SU-DHL-6 (cell line): ENCODE results near the gene NHLRC4.

Experiments
- H2AFZ ChIP-seq: fragments of 200-600 bp; sonication (generic); 2 replicates; pipeline ENCODE4 v1.6.1; 2014; ENCODE audit warnings: low read depth, mild to moderate bottlenecking, moderate library complexity, mixed read lengths, antibody characterized with exemption, low read length; ENCODE audit not compliant: severe bottlenecking
- H3F3A ChIP-seq: fragments of 200-600 bp; shearing (Covaris generic); 2 replicates; pipeline ENCODE4 v1.6.0; 2016; ENCODE audit warnings: antibody characterized with exemption, mild to moderate bottlenecking; ENCODE audit not compliant: insufficient read depth
- H3K27ac ChIP-seq: fragments of 200-600 bp; sonication (generic); 2 replicates; pipeline ENCODE4 v1.5.1; 2016; ENCODE audit warnings: low read depth, mild to moderate bottlenecking, low read length, moderate library complexity, mixed read lengths
- H3K27me3 ChIP-seq: fragments of 200-600 bp; sonication (generic), shearing (Covaris generic); 2 replicates; pipeline ENCODE4 v1.6.0; 2014; ENCODE audit warnings: mild to moderate bottlenecking, low read length
- H3K36me3 ChIP-seq: fragments of 200-600 bp; sonication (generic); 2 replicates; pipeline ENCODE4 v1.6.1; 2014; ENCODE audit warnings: mild to moderate bottlenecking, low read length, mixed read lengths
- H3K4me2 ChIP-seq: fragments of 300-600, 200-600 bp; shearing (Covaris generic), sonication (generic); 2 replicates; pipeline ENCODE4 v1.6.0; 2014; ENCODE audit warnings: low read length, low read depth, mild to moderate bottlenecking; ENCODE audit not compliant: poor library complexity, severe bottlenecking
- H3K4me3 ChIP-seq: fragments of 200-600 bp; sonication (generic); 2 replicates; pipeline ENCODE4 v1.5.1; 2014; ENCODE audit warnings: antibody characterized with exemption, low read length, mild to moderate bottlenecking, mixed read lengths; ENCODE audit not compliant: insufficient read depth, poor library complexity, severe bottlenecking
- H3K79me2 ChIP-seq: fragments of 200-600 bp; sonication (generic); 2 replicates; pipeline ENCODE4 v1.6.1; 2014; ENCODE audit warnings: mild to moderate bottlenecking, low read length, moderate library complexity; ENCODE audit not compliant: insufficient read depth
- H3K9ac ChIP-seq: fragments of 200-600 bp; sonication (generic); 2 replicates; pipeline ENCODE4 v1.7.0; 2014; ENCODE audit warnings: mild to moderate bottlenecking, low read length
- H3K9me2 ChIP-seq: fragments of 200-600 bp; sonication (generic); replicated peaks from 2 replicates; pipeline ENCODE4 v1.6.1; 2014; ENCODE audit warnings: low read length; ENCODE audit not compliant: insufficient read depth
- H3K9me3 ChIP-seq: fragments of 200-600 bp; sonication (generic); 2 replicates; pipeline ENCODE4 v1.6.1; 2014; ENCODE audit warnings: low read length, mixed read lengths; ENCODE audit not compliant: insufficient read depth
- H4K20me1 ChIP-seq: fragments of 200-600 bp; sonication (generic); 2 replicates; pipeline ENCODE4 v1.6.1; 2014; ENCODE audit warnings: low read depth, mild to moderate bottlenecking, antibody characterized with exemption, low read length, moderate library complexity, mixed read lengths
- EZH2phosphoT487 ChIP-seq: fragments of 200-600 bp; sonication (generic), shearing (Covaris generic); conservative IDR thresholded peaks from 2 replicates; pipeline ENCODE4 v1.6.1; 2018; ENCODE audit warnings: mild to moderate bottlenecking, antibody characterized with exemption, low read length, moderate library complexity, mixed read lengths
- TF ChIP-seq, protein P1 (sequence below): fragments of 200-600 bp; sonication (generic); IDR thresholded peaks from one replicate; pipeline ENCODE4 v1.5.1; 2017; ENCODE audit warnings: antibody characterized with exemption, mild to moderate bottlenecking, low read length, moderate library complexity; ENCODE audit not compliant: insufficient read depth, poor library complexity, severe bottlenecking

Gene NHLRC4

GRCh38 chr16:519841-520687, 46.7 kb upstream of the NHLRC4 start:
- H3K9ac ChIP-seq = no peak overlapping the region
- H3K9me2 ChIP-seq = no peaks in the 10 kb centered on the region
- H3K79me2 ChIP-seq = no peaks in the 10 kb centered on the region
- H3K4me3 ChIP-seq = no peak overlapping the region
- no peak overlapping the region for H3K4me2 ChIP-seq
- no peaks in the 10 kb centered on the region for H3F3A ChIP-seq
- no peaks in the 10 kb centered on the region for H3K27me3 ChIP-seq
- no peaks in the 10 kb centered on the region for H3K9me3 ChIP-seq
- no peaks in the 10 kb centered on the region for H4K20me1 ChIP-seq
- no peak overlapping the region for H2AFZ ChIP-seq
- H3K36me3 ChIP-seq = no peaks in the 10 kb centered on the region
- H3K27ac ChIP-seq = no peak overlapping the region
- TF ChIP-seq, protein P1, sequence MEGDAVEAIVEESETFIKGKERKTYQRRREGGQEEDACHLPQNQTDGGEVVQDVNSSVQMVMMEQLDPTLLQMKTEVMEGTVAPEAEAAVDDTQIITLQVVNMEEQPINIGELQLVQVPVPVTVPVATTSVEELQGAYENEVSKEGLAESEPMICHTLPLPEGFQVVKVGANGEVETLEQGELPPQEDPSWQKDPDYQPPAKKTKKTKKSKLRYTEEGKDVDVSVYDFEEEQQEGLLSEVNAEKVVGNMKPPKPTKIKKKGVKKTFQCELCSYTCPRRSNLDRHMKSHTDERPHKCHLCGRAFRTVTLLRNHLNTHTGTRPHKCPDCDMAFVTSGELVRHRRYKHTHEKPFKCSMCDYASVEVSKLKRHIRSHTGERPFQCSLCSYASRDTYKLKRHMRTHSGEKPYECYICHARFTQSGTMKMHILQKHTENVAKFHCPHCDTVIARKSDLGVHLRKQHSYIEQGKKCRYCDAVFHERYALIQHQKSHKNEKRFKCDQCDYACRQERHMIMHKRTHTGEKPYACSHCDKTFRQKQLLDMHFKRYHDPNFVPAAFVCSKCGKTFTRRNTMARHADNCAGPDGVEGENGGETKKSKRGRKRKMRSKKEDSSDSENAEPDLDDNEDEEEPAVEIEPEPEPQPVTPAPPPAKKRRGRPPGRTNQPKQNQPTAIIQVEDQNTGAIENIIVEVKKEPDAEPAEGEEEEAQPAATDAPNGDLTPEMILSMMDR = no peak

GRCh38 chr16:520847-521246, 46.0 kb upstream of the NHLRC4 start:
- no peaks in the 10 kb centered on the region for H3K36me3 ChIP-seq
- no peak overlapping the region for H3K4me2 ChIP-seq
- no peak overlapping the region for H3K4me3 ChIP-seq

DNA sequence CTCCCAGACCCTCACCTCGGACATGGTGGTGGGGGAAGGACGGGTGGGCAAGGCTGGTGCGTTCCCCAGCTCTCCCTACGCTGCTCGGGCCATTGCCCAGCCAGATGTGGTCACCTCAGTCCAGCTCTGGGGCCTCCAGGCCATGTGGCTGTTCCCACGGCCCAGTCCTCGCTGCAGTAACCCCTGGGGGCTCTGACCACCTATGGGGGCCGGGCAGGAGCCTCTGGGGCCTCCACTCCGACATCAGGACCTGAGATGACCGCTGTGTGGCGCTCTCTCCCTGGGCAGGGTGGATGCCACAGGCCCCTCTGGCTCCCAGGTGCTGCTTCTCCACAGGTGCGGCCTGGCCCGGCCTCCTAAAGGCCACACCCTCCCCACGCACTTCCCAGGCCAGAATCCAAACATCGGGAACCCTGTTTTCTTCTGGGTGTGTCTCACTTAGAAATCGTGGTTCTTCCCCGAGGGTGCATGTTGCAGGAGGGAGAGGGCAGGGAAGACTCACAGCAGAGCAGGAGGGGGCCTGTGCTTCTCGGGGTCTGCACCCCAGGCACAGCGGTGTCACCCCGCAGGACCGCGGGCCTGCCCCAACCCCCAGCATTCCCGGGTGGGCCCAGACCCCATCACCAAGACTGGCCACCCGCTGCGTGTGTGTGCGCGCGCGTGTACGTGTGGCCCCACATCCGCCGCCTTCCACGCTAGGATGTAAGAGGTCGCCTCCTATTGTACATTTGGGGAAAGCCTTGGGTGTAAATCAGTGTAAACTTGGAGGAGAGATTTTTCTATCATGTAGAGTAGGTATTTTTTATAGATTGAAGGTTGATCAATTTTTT, 45.2 kb upstream of the NHLRC4 start:
- no peak overlapping the region for H3K9ac ChIP-seq
- TF ChIP-seq EZH2phosphoT487 = no peak
- TF ChIP-seq, protein P1 = no peak
- 0 out of 2 replicates have a peak, but pooled peaks cover 9% of the 10 kb centered on the region for H3F3A ChIP-seq
- H3K27me3 ChIP-seq = no peaks in the 10 kb centered on the region
- H3K4me2 ChIP-seq = no peak overlapping the region
- no peaks in the 10 kb centered on the region for H3K9me2 ChIP-seq
- no peak overlapping the region for H2AFZ ChIP-seq
- no peaks in the 10 kb centered on the region for H4K20me1 ChIP-seq
- H3K27ac ChIP-seq = no peak overlapping the region
- H3K4me3 ChIP-seq = no peak overlapping the region
- no peaks in the 10 kb centered on the region for H3K36me3 ChIP-seq
- H3K79me2 ChIP-seq = 0 out of 2 replicates have a peak, but pooled peaks cover 3% of the 10 kb centered on the region
- H3K9me3 ChIP-seq = no peaks in the 10 kb centered on the region

More at GRCh38 chr16:520847-521246, 46.0 kb upstream of the NHLRC4 start:
- no peak overlapping the region for H3K27ac ChIP-seq
- H3K9me2 ChIP-seq = no peaks in the 10 kb centered on the region
- H3K79me2 ChIP-seq = no peaks in the 10 kb centered on the region
- H3K9me3 ChIP-seq = no peaks in the 10 kb centered on the region
- H2AFZ ChIP-seq = no peak overlapping the region
- no peaks in the 10 kb centered on the region for H4K20me1 ChIP-seq
- 0 out of 2 replicates have a peak, but pooled peaks cover 5% of the 10 kb centered on the region for H3F3A ChIP-seq
- no peaks in the 10 kb centered on the region for H3K27me3 ChIP-seq
- TF ChIP-seq, protein P1 = no peak
- TF ChIP-seq EZH2phosphoT487 = no peak
- no peak overlapping the region for H3K9ac ChIP-seq
